ACC112 (cell line): ENCODE measurements around the gene ETV7.

ENCODE experiments used
- H2AFZ ChIP-seq: fragments of 200-600 bp; sonication (generic); one replicate; pipeline ENCODE4 v1.6.0; 2017; ENCODE audit warnings: antibody characterized with exemption, low read length; ENCODE audit not compliant: unreplicated experiment
- H3K27ac ChIP-seq: fragments of 200-600 bp; sonication (generic); 2 replicates; pipeline ENCODE4 v1.5.1; 2014; ENCODE audit warnings: low read depth, mild to moderate bottlenecking, antibody characterized with exemption, low read length, moderate library complexity
- H3K27me3 ChIP-seq: fragments of 200-600 bp; sonication (generic); 2 replicates; pipeline ENCODE4 v1.6.1; 2014; ENCODE audit warnings: mild to moderate bottlenecking, antibody characterized with exemption, low read length, moderate library complexity, mixed read lengths; ENCODE audit not compliant: insufficient read depth
- H3K36me3 ChIP-seq: fragments of 200-600 bp; sonication (generic); 2 replicates; pipeline ENCODE4 v1.6.1; 2016; ENCODE audit warnings: mild to moderate bottlenecking, antibody characterized with exemption, low read length, moderate library complexity, mixed read lengths; ENCODE audit not compliant: insufficient read depth
- H3K4me1 ChIP-seq: fragments of 200-600 bp; sonication (generic); one replicate; pipeline ENCODE4 v1.6.1; 2016; ENCODE audit warnings: low read length, mixed read lengths; ENCODE audit not compliant: insufficient read depth, unreplicated experiment, control insufficient read depth
- H3K4me3 ChIP-seq: fragments of 200-600 bp; sonication (generic); 2 replicates; pipeline ENCODE4 v1.5.1; 2014; ENCODE audit warnings: mild to moderate bottlenecking, low read depth, low read length
- H3K79me2 ChIP-seq: fragments of 200-600 bp; sonication (generic); one replicate; pipeline ENCODE4 v1.6.0; 2016; ENCODE audit warnings: low read length; ENCODE audit not compliant: control insufficient read depth, unreplicated experiment, insufficient read depth

The ETV7 gene

GRCh38 chr6:36387440-36388303 is at the start of gene ETV7:
Gene ETV7, minus strand, starts transcription at chr6:36387669. Its CDS starts 128 bp downstream, at chr6:36387541.
- H3K27me3 ChIP-seq: no peaks in the 10 kb centered on the region
- H3K36me3 ChIP-seq: no peaks in the 10 kb centered on the region
- peaks cover 10% of the 10 kb centered on the region for H3K4me1 ChIP-seq
- H3K27ac ChIP-seq: peak within 1 kb of the TSS; percentile 74
- H2AFZ ChIP-seq: peak within 1 kb of the TSS; percentile 78
- H3K79me2 ChIP-seq: no peaks in the 10 kb centered on the region
- H3K4me3 ChIP-seq: peak within 1 kb of the TSS; percentile 83

- Histone ChIP-seq H2AFZ (peak overlapping the region; percentile 16), H3K27ac (peak overlapping the region; percentile 89), H3K79me2 (no peaks in the 10 kb centered on the region), H3K36me3 (no peaks in the 10 kb centered on the region), H3K27me3 (no peaks in the 10 kb centered on the region), H3K4me1 (peaks cover 37% of the 10 kb centered on the region), H3K4me3 (no peak overlapping the region)
These were observed 49.0 kb upstream of the ETV7 start for GRCh38 chr6:36436466-36436865.

- Histone ChIP-seq H3K4me3 (no peak overlapping the region), H3K79me2 (no peaks in the 10 kb centered on the region), H3K27me3 (no peaks in the 10 kb centered on the region), H3K36me3 (no peaks in the 10 kb centered on the region), H3K27ac (peak overlapping the region; percentile 73), H3K4me1 (peaks cover 29% of the 10 kb centered on the region), H2AFZ (peak overlapping the region; percentile 20)
These were observed 44.7 kb upstream of the ETV7 start for GRCh38 chr6:36432151-36432671.

GRCh38 chr6:36431197-36431596 is 43.7 kb upstream of the ETV7 start:
- Histone ChIP-seq H3K36me3 (no peaks in the 10 kb centered on the region), H3K4me1 (peaks cover 21% of the 10 kb centered on the region), H3K79me2 (no peaks in the 10 kb centered on the region), H3K27me3 (no peaks in the 10 kb centered on the region), H3K4me3 (no peak overlapping the region), H3K27ac (no peak overlapping the region), H2AFZ (no peak overlapping the region)

- Histone ChIP-seq H3K36me3 (no peaks in the 10 kb centered on the region), H3K4me3 (no peak overlapping the region), H3K79me2 (no peaks in the 10 kb centered on the region), H3K27ac (peak overlapping the region; percentile 45), H2AFZ (peak overlapping the region; percentile 64), H3K27me3 (no peaks in the 10 kb centered on the region), H3K4me1 (peaks cover 14% of the 10 kb centered on the region)
These were observed 42.9 kb upstream of the ETV7 start for GRCh38 chr6:36430351-36430750.

- Histone ChIP-seq H3K27ac (no peak overlapping the region), H3K27me3 (no peaks in the 10 kb centered on the region), H3K79me2 (no peaks in the 10 kb centered on the region), H3K36me3 (no peaks in the 10 kb centered on the region), H2AFZ (no peak overlapping the region), H3K4me1 (peaks cover 13% of the 10 kb centered on the region), H3K4me3 (no peak overlapping the region)
These were observed 41.4 kb upstream of the ETV7 start for GRCh38 chr6:36428911-36429310.

- Histone ChIP-seq H3K4me1 (peaks cover 9% of the 10 kb centered on the region), H3K79me2 (no peaks in the 10 kb centered on the region), H3K4me3 (no peak overlapping the region), H3K27ac (no peak overlapping the region), H3K36me3 (no peaks in the 10 kb centered on the region), H2AFZ (no peak overlapping the region), H3K27me3 (no peaks in the 10 kb centered on the region)
These were observed 39.2 kb upstream of the ETV7 start for GRCh38 chr6:36426622-36427021.

GRCh38 chr6:36423101-36423824 is 35.8 kb upstream of the ETV7 start:
- Histone ChIP-seq H3K79me2 (no peaks in the 10 kb centered on the region), H3K4me3 (peak overlapping the region; percentile 88), H3K36me3 (no peaks in the 10 kb centered on the region), H3K27me3 (no peaks in the 10 kb centered on the region), H3K27ac (peak overlapping the region; percentile 69), H2AFZ (peak overlapping the region; percentile 100), H3K4me1 (peaks cover 8% of the 10 kb centered on the region)

- Histone ChIP-seq H3K4me1 (peaks cover 8% of the 10 kb centered on the region), H2AFZ (peak overlapping the region; percentile 98), H3K27me3 (no peaks in the 10 kb centered on the region), H3K36me3 (no peaks in the 10 kb centered on the region), H3K4me3 (peak overlapping the region; percentile 88), H3K27ac (peak overlapping the region; percentile 69), H3K79me2 (no peaks in the 10 kb centered on the region)
These were observed 35.2 kb upstream of the ETV7 start for GRCh38 chr6:36422714-36423100.

GRCh38 chr6:36419310-36419709 is 31.8 kb upstream of the ETV7 start:
- Histone ChIP-seq H3K79me2 (no peaks in the 10 kb centered on the region), H3K27ac (no peak overlapping the region), H3K4me1 (peaks cover 8% of the 10 kb centered on the region), H3K4me3 (no peak overlapping the region), H3K27me3 (no peaks in the 10 kb centered on the region), H2AFZ (no peak overlapping the region), H3K36me3 (no peaks in the 10 kb centered on the region)
